HG02840 (cell line): ENCODE measurements around the gene ARSI.

ENCODE experiments used
- ATAC-seq: cut with Tn5 transposase; IDR thresholded peaks from one replicate; pipeline ENCODE4 v1.9.1; 2021; ENCODE audit warnings: mild to moderate bottlenecking, moderate library complexity, moderate number of reproducible peaks; ENCODE audit not compliant: unreplicated experiment, low FRiP score

Gene ARSI

DNA sequence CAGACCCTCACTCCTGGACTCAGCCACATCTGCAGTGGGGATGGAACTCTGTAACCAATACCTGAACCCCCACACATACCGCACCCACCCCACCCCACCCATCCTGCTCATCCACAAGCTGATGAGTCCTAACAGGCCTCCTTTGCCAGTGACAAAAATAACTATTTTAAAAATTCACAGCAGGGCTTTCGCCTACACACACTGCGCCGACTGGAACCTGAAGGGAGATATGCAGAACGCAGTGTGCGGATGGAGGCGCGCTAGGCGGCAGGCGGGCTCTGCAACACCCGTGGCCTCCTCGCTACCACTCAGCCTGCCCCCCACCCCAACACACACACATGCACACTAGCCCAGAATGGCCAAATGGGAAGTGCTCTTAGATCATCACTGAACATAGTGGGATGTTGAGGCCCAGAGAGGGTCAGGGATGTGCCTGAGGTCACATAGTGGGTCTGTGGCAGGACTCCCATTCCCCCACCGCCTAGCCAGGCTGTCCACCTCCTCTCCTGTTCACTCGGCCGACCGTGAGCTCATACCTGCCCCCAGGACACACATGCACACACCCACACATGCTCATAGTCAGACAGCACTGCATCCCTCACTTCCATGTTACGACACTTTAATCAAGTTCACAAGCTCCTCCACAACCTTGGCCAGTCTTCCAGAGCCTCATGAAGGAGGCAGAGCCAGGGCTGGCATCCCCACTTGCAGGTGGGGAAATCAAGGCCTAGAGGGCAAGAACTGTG lies 6.8 kb downstream of the ARSI start:
- ATAC-seq: no peak

DNA sequence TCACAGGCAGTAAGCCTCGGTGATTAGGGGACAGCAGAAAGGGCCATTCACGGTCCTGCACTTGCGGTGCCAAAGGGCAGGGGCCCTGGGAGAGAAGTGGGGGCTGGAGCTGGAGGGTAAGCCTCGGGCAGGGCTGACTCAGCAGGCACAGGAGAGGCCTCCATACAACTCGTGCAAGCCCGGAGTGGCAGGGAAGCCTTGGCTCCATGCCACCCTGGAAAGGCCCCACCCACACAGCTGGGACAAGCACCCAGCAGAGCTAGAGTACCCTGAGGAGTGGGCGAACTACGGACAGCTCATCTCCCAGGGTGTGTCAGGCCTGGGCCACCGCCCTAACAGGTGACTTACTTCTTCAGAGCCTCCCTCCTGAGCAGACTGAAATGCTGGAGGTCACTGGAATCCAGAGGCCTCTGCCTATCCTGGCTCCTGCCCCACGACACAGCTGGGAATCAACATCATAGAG lies 7.5 kb downstream of the ARSI start:
- no peak for ATAC-seq

DNA sequence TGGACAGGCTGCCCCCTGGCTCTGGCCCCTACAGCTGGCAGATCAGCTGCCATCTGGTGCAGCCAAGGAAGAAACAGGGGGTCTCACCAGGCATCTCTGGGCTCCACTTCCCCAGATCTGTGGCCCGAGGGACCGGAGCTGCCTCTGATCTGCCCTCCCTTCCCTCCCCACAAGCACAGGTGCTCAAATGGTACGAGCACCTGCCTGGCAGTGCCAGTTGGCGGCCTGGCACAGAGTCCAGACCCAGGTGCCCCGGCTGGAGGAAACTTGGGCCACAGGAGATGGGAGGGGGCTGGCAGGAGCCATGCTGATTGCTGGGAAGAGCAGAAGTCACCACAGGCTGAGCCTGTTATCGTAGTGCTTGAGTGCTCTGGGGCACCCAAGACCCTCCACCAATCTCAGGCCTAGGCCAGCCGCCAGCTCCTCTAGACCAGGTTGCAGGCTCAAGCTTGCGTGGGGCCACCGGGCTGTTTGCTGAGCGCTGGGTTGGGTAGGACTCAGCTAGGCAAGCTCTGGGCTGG lies 8.1 kb downstream of the ARSI start:
- ATAC-seq: no peak

DNA sequence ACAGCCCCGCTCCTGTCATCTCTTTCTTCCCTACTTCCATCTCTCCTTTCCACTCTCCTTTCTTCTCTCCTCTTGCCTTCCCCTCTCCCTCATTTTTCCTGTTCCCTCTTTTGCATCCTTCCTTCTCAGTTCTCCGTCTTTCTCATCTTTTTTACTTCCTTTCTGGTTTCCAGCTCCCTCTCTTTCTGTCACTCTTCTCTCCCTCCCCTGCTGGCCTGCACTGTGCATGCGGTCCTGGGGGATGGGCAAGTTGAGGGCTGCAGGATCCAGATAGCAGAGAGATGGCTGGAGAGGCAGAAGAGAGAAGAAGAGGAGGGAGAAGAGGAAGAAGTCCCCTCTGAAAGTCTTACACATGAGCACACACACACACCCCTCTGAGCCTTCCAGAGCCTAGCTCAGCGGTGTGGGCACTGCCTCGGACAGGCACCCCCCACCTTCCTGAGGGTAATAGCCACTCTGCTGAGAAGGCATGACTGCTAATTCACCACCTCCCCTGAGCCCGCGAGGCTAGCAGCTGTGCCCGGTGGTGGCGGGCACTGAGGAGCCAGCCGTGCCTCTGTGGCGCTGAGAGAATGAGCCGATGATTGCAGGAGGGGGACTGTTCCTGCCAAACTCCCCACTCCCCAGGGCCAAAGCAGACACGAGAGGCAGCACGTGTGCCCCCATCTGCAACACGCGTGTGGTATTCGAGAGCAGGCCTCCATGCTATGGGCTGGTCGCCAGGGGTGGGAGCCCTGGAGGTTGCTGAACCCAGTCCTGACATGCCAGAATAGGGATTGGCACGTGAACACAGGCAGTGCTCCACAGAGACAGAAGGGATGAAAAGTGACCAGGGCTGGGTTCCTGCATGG lies 9.4 kb downstream of the ARSI start:
- ATAC-seq: no peak

DNA sequence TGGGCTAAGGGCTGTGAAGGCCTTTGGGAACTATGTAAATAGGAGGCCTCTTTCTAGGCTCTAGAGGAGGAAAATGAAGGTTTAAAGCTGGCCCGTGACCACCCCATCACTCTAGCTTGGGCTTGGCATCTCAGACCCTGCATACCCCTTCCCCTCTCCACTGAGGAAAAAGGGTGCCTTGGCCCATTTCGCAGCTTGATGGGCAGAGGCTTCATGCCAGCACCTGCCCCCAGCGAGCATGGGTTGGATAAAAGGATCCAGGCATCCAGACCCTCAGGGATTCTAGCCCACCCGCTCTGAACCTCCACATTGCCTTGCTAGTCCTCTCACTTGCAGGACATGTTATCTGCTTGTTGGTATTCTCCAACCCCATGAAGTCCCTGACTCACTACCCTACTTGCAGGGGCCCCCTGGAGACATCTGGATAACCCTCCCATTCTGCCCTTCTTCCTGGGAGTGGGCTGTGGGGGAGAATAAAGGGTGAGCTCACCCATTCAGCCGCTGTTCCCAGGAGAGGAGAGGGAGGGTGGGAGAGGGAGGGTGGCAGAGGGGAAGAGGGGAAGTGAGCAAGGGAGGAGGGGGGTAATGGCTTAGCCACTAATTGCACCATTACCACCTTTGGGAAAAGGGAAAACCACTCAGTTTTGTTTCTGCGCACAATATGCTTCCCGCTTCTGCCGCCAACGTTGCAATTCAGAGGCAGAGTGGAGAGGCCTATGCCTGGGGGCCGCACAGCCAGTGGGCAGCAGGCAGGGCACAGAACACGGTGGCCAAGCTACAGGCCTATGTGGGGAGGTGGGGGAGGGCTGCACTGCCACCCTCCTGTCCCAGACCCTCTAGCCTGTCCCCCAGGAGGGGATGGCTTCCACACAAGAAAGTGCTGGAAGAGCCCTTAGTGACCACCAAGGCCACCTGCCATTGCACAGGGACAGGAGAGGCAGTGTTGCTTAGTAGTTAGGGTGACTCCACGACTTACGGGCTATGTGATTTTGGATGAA lies 11.0 kb downstream of the ARSI start:
- ATAC-seq: no peak

DNA sequence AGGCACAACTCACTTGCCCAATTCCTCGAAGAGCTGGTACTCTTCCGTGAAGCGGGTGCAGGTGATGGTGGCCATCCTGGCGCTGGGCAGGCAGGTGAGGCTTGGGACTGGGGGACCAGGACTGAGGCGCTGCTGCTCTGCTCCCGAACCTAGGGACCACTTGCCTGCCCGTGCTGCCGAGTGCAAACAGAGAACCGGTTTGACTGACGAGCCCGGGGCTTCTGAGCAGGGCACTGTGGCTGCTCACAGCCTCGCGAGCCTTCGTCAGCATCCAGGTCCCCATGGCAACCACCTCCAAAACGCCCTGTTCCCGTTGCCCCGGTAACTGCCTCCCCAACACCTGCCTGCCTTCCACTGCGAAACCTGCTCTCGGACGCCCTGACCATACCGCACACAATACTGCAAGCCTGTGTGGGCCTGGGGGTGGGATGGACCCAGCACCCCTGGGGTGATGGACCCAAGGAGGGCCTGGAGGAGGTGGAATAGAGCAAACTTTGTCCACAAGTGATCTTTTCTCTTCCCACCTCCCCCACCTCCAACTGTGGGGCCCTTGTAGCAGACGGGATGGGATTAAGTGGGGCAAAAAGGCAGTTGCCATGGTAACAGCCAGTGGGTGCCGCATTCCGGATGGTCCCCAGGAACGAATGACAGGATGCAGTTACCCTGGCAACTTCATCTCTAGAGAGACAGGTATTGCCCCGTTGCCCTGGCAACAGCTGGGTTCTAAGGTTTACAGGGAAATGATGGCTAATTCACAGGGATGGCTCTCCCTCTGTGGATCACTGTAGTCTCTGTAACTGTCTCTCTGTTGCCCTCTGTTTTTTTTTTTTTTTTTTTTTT lies 12.9 kb downstream of the ARSI start, which contains the start of gene CAMK2A:
Gene CAMK2A, minus strand, starts transcription at position 223 of the 840 bp plus-strand sequence. Its CDS starts 148 bp downstream, at position 75.
- ATAC-seq: no peak

DNA sequence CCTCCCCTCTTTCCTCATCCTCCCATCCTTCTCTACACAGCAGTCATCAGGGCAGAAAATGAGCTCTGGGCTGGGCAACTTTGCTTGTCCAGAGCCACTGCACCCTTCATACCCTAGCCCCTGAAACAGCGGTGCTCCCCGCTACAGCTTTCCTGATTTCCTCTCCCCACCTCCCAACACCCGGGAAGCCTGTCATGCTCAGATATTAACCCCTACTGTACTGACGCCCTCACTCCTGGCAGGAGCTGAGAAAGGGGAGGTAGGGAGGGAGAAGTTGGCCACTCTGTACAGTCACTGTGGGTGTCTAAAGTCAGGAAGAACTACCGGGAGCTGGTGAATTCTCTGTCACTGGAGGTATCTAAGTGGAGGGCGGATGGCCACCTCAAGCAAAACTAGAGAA lies 13.9 kb downstream of the ARSI start:
- ATAC-seq: no peak

DNA sequence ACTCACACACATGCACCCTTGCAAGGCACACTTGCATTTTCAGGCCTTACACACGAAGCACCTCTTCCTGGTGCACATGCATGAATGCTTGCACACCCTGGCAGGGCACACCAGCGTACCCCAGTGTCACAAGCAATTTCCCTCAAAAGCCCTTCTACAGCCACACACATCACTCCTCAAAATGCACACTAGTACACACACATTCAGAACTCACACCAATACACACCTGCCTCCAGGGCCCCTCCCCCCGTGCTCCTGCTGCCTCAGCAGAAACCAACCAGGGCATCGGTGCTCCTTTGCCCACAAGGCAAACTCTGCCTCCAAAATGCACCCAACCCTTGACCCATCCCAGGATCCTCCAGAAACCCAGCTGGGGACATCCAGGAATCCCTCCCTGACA lies 14.3 kb downstream of the ARSI start:
- ATAC-seq: no peak

DNA sequence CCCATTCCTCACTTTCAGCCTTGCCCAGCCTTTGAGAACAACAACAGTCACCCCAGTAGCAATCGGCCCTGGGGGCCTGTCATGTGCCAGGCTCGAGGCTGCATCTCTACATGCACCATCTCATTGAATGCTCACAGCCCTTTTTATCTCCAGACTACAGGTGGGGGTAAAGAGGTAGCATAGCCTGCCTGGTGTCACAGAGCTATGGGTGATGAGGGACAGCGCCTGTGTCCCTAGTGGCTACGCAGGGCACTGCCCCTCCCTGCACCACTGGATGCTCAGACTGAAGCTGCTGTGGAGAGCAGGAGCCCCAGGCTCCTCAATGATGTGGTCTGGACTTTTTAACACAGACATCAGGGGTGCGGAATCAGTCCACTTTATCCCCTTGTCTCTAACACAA lies 15.9 kb downstream of the ARSI start:
- ATAC-seq: no peak

DNA sequence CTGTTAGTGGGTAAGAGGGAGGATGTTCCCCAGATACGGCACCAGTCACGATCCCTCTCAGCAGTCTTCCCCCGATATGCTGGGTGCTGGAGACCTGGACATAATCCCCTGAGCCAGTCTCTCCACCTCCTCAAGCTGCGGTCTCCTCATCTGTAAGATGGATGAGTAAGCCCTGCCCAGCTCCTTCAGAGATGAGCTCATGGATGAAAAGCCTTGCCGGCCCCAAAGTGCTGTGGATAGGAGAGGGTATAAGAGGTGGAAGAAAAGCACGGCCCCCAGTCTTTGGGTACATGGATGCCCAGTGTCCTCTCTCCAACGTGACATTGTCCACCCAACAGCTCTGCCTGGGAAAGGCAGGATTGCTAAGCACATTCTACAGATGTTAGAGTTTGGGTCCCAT lies 17.6 kb downstream of the ARSI start:
- ATAC-seq: no peak

DNA sequence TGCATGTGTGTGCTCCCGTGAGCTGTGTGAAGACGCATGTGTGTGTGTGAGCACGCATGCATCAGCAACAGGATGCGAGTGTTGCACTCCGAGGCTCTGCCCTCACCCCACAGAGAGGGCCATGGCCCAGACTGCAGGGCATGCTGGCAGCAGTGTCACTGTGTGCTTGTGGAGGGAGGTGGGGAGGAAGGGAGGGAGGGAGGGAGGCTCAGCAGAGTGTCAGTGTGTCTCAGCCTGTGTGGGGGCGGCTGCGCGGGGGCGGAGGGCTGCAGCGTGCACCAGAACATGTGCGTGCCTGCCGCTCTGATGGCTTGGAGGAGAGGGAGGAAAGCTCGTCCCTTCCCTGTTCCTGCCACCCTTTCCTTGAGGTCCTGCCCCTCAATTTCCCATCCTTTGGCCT lies 18.4 kb downstream of the ARSI start:
- ATAC-seq: no peak

DNA sequence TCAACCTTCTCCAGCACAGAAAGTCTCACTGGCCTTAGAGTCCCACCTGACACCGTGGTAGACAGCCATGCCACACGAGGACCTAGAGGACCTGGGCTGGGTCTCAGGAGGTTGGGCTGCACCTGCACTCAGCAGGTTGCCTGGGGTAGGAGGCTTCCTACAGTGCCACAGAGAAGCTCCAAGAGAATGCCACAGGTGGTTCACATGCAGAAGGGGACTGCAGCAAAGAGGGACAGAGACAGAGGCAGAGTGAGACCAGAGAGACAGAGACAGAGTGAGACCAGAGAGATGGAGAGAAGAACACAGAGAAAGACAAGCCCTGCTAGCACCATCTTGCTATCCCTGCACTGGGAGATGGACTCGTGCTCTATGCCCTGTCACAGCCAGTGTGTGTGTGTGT lies 18.8 kb downstream of the ARSI start:
- ATAC-seq: no peak

DNA sequence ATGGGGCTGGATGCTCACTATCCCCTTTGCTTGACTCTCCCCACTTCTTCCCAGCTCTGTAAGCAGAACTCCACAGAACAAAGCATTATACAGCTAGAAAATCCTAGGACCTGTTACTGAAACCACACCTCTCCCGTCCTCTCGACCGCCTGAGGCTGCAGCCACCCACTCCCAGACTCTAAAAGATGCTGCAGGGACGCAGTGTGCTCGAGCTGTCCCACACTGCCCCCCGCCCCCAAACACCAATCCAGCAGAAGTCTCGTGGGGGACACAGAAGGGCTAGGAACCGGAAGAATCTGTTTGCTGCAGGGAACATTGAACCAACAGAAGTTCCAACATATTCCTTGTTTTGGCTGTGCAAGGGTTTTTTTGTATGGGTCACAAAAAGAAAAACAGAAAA lies 20.7 kb downstream of the ARSI start:
- no peak for ATAC-seq

DNA sequence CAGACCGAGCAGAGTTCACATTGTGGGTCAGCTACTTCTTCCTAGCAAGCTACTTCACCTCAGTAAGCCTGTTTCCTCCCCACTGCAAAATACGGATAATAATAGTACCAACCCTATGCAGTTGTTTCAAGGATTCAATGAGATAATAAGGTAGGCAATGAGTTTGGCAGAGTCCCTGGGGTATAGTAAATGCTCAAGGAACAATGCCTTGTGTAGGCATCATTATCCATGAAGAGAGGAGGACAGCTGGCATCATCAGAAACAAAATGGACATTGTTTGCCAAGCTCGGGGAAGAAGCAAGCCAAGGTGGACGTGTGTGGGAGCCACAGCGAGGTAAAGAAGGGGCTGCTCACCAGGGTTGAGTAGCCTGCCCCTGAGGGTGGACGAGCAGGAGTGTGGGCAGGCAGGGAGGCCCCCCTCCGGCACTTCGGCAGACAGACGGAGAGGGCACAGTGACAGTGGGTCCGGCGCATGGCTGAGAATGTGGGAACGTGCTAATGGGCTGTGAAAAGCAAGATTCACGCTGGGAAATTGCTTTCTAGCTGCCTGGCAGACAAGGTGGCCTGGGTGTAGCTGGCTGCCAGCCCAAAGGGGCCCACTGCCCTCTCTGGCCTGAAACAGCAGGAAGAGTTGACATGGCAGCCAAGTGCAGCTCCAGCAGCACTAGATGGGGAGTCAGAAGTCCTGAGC lies 23.2 kb downstream of the ARSI start:
- ATAC-seq: no peak

DNA sequence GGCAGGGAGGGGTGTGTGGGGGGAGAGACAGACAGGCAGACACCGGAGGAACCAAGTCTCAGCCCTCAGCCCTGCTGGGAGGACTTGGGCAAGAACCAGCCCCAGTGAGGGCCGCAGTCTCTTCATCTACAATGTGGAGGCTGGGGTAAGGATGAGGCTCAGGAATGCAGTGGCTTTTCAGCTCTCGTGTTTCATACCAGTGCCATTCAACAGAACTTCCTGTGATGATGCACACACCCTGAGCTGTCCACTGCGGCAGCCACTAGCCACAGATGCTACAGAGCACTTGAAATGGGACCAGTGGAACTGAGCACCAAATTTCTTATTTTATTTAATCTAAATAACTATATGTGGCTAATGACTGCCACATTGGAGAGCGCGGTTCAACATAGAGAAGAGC lies 23.8 kb downstream of the ARSI start:
- no peak for ATAC-seq

DNA sequence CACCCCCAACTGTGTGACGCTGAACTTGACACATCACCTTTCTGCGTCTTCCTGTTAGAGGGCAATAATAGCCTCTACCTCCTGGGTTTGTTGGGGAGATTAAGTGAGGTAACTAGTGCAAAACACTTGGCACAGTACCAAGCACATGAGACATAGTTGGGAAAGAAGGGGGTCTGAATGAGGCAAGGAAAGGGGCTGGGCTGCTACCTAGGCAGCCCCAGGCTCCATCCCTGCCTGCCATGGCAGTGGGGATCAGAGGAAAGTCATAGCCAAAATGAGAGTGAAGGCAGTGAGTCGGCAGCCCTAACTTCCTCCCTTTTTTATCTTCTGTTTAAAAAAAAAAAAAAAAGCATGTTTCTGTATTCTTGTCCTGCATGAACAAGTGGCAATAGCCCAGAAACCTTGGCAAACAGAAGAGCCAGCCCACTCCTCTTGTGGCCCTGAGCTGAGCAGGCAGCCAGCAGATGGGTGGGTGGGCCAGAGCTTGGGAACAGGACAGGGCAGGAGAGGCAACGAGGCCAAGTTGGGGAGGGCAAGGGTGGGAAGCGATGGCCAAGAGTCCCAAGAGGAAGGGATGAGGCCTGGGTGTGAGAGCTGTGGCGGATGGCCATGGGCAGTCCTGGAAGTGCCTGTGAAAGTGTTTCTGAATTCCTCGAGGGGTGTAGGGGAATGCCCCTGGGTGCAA lies 24.5 kb downstream of the ARSI start:
- ATAC-seq: no peak

DNA sequence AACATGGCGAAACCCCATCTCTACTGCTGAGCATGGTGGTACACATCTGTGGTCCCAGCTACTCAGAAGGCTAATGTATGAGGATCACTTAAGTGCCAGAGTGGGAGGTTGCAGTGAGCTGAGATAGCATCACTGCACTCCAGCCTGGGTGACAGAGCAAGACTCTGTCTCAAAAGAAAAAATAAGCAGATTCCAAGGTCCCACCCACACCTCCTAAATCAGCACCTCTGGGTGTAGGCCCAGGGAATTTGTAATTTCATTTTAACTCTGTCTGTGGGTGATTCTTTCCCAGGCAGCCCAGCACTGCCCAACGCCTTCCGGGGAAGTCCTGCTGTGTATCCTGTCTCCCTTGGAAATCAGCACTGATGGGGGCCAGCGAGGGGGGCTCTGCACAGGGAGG lies 25.7 kb downstream of the ARSI start:
- no peak for ATAC-seq

DNA sequence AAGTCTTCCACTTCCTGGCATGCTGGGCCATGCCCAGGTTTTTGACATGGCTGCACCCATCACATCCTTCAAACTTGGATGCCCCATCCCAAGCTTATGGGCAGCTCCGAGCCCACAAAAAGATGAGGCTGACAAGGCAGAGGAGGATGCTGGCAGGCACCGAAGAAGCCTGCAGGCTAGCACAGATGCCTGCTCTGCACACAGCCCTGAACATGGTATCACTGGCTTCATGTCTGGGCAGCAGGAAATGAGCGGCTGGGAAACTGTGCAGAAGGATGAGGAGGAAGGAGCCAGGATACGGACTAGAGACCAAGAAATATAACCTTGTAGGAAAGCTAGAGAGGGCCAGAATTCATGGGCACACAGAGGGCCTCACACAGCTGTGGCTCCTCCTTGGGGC lies 27.9 kb downstream of the ARSI start:
- ATAC-seq: no peak
